SK-N-MC (cell line): ENCODE results near the gene GRIK3.

Experiments used
- EZH2 ChIP-seq: fragments of 200-600 bp; sonication (generic); IDR thresholded peaks from one replicate; pipeline ENCODE4 v1.6.1; 2017; ENCODE audit warnings: antibody characterized with exemption
- POLR2AphosphoS5 ChIP-seq: IDR thresholded peaks from 2 replicates; pipeline ENCODE4 v1.6.1; 2012; ENCODE audit warnings: mild to moderate bottlenecking, low read depth, low read length, borderline replicate concordance

GRCh38 chr1:37064039-37064438 is 29.7 kb upstream of the GRIK3 start:
- TF ChIP-seq POLR2AphosphoS5 (no peak), EZH2 (no peak)
